Measurements from ENCODE around the gene PPIB.
"Not testable (repeated sequence)": the region's sequence is repeated elsewhere in the genome, so short reads cannot be mapped to it uniquely, and the experiment has no call there.

PPIB gene

GRCh38 chr15:64110108-64110701, 52.6 kb downstream of the PPIB start:
- not testable (repeated sequence) for DNase-seq (ENCODE audit: low read depth)

DNA sequence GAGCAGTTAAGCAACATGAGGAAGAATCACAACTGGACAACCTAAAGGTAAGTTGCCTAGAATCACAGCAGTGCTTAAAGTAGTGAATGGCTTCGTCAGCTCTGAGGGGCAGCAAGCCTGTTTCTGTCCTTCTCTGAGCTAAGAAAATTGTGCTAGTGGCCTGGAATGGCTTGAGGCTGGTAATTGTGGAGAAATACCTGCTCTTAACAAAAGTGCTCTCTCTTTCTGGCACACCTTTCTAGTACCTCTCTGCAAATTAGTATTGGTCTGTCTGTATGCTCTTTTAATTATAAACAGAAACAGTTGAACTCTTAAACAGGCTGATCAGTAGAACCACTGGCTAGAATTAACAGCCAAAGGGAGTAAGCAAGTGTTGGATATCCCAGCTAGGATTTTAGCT, 55.5 kb downstream of the PPIB start:
- no peak for DNase-seq (ENCODE audit: low read depth)
